Stimulated activated CD8-positive, alpha-beta memory T cell treated with anti-CD3 and anti-CD28 coated beads, Interleukin-7, amount 100 ng/mL, for 1 hour (primary cell): Measurements from ENCODE around the gene MARCKSL1.

ENCODE experiments used
- DNase-seq, 2 donors: peaks; one replicate each; pipeline ENCODE4 v3.0.0-alpha.2; 2020; ENCODE audit warnings: low read depth in 2 of 2

The MARCKSL1 gene

GRCh38 chr1:32352831-32353383 is 16.9 kb upstream of the MARCKSL1 start:
- no peak for DNase-seq

GRCh38 chr1:32352239-32352745 is 16.3 kb upstream of the MARCKSL1 start:
- no peak for DNase-seq

GRCh38 chr1:32351399-32352238 is 15.6 kb upstream of the MARCKSL1 start:
- peak; percentile 70 to 79 for DNase-seq

GRCh38 chr1:32350785-32351398 is 14.9 kb upstream of the MARCKSL1 start:
- peak in 1 of 2 donors; percentile 46 for DNase-seq

GRCh38 chr1:32349211-32349708 is 13.2 kb upstream of the MARCKSL1 start:
- no peak for DNase-seq

- DNase-seq = no peak
Observed at GRCh38 chr1:32346532-32347157, 10.6 kb upstream of the MARCKSL1 start.

GRCh38 chr1:32345289-32345827 is 9.3 kb upstream of the MARCKSL1 start:
- DNase-seq = no peak

- no peak for DNase-seq
Observed at GRCh38 chr1:32342704-32343103, 6.7 kb upstream of the MARCKSL1 start.

- no peak for DNase-seq
Observed at GRCh38 chr1:32341971-32342370, 5.9 kb upstream of the MARCKSL1 start.

- DNase-seq = no peak
Observed at GRCh38 chr1:32341186-32341757, 5.2 kb upstream of the MARCKSL1 start.

GRCh38 chr1:32339363-32339978 is 3.4 kb upstream of the MARCKSL1 start:
- no peak for DNase-seq

- no peak for DNase-seq
Observed at GRCh38 chr1:32338637-32339145, 2.7 kb upstream of the MARCKSL1 start.

- no peak for DNase-seq
Observed at GRCh38 chr1:32337855-32338636, 2.0 kb upstream of the MARCKSL1 start.

GRCh38 chr1:32336963-32337675 is 1.1 kb upstream of the MARCKSL1 start:
- DNase-seq = peak in 1 of 2 donors; percentile 28

GRCh38 chr1:32336591-32336932 is 529 bp upstream of the MARCKSL1 start:
- no peak for DNase-seq

GRCh38 chr1:32335535-32335789 is 571 bp downstream of the MARCKSL1 start:
- no peak for DNase-seq

- DNase-seq = peak; percentile 36 to 44
Observed at GRCh38 chr1:32334864-32335534, 1.0 kb downstream of the MARCKSL1 start.

- no peak for DNase-seq
Observed at GRCh38 chr1:32334274-32334861, 1.7 kb downstream of the MARCKSL1 start.
